Endothelial cell of umbilical vein (primary cell): ENCODE data around the gene ACSL4.

Source experiments
- CTCF ChIP-seq, 2 donors: IDR thresholded peaks; 1 replicate in 1 of 2; 2 replicates in 1 of 2; pipeline ENCODE4 v1.5.1; 2011; ENCODE audit warnings: low read length in 2 of 2, mild to moderate bottlenecking in 2 of 2, moderate library complexity in 2 of 2, control low read depth in 1 of 2, inconsistent platforms in 1 of 2, low read depth in 1 of 2; ENCODE audit not compliant: insufficient read depth in 1 of 2; ENCODE audit errors: extremely low read depth in 1 of 2
- EZH2 ChIP-seq: IDR thresholded peaks from 2 replicates; pipeline ENCODE4 v1.6.1; 2012; ENCODE audit warnings: borderline replicate concordance, low read depth, mild to moderate bottlenecking, moderate library complexity, low read length, inconsistent platforms; ENCODE audit not compliant: severe bottlenecking
- POLR2A ChIP-seq: IDR thresholded peaks from 2 replicates; pipeline ENCODE4 v1.6.1; 2012; ENCODE audit warnings: low read depth, mild to moderate bottlenecking, control low read depth, low read length
- POLR2AphosphoS5 ChIP-seq: IDR thresholded peaks from 2 replicates; pipeline ENCODE4 v1.6.1; 2012; ENCODE audit warnings: low read depth, mild to moderate bottlenecking, control low read depth, low read length, moderate library complexity; ENCODE audit not compliant: insufficient read depth

- TF ChIP-seq CTCF (IDR thresholded peaks at IDR 0.05; ENCODE audit: extremely low read depth in 1 of 2, insufficient read depth in 1 of 2, low read depth in 1 of 2, low read length in 2 of 2), result no peak
- no peak for TF ChIP-seq POLR2AphosphoS5
- no peak for TF ChIP-seq EZH2
- TF ChIP-seq POLR2A, result no peak
These were observed 106.4 kb downstream of the ACSL4 start for GRCh38 chrX:109626637-109627036.
